ENCODE data around the gene OR4N2.
"Not testable (repeated sequence)": the region's sequence is repeated elsewhere in the genome, so short reads cannot be mapped to it uniquely, and the experiment has no call there.

DNA sequence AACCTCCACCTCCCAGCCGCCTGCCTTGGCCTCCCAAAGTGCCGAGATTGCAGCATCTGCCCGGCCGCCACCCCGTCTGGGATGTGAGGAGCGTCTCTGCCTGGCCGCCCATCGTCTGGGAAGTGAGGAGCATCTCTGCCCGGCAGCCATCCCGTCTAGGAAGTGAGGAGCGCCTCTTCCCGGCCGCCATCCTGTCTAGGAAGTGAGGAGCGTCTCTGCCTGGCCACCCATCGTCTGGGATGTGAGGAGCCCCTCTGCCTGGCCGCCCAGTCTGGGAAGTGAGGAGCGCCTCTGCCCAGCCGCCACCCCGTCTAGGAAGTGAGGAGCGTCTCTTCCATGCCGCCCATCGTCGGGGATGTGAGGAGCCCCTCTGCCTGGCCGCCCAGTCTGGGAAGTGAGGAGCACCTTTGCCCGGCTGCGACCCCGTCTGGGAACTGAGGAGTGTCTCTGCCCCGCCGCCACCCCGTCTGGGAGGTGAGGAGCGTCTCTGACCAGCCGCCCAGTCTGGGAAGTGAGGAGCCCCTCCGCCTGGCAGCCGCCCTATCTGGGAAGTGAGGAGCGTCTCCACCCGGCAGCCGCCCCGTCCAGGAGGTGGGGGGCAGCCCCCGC is 62.6 kb downstream of the OR4N2 start:
- TF ChIP-seq, protein P1, sequence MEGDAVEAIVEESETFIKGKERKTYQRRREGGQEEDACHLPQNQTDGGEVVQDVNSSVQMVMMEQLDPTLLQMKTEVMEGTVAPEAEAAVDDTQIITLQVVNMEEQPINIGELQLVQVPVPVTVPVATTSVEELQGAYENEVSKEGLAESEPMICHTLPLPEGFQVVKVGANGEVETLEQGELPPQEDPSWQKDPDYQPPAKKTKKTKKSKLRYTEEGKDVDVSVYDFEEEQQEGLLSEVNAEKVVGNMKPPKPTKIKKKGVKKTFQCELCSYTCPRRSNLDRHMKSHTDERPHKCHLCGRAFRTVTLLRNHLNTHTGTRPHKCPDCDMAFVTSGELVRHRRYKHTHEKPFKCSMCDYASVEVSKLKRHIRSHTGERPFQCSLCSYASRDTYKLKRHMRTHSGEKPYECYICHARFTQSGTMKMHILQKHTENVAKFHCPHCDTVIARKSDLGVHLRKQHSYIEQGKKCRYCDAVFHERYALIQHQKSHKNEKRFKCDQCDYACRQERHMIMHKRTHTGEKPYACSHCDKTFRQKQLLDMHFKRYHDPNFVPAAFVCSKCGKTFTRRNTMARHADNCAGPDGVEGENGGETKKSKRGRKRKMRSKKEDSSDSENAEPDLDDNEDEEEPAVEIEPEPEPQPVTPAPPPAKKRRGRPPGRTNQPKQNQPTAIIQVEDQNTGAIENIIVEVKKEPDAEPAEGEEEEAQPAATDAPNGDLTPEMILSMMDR (IDR thresholded peaks at IDR 0.05; ENCODE audit: poor library complexity): not testable (repeated sequence)
- not testable (repeated sequence) for TF ChIP-seq EZH2 (IDR thresholded peaks at IDR 0.05; ENCODE audit: borderline replicate concordance)

Data from hepatocyte (in vitro differentiated cells).